HepG2 (cell line): ENCODE measurements around the gene NECAB2. TPM values are rescaled to one million over a fixed set of nuclear protein-coding genes. Genes with fewer than 3 reads are reported as not detected.

ENCODE experiments used
- ATAC-seq: fragments of 200-7000 bp; cut with Tn5 transposase; 3 replicates; pipeline ENCODE4 v1.9.1; 2020; ENCODE audit warnings: mild to moderate bottlenecking, moderate library complexity
- BruUV-seq: library from RNA; stranded (reverse); fragments of 400-500 nt; replicated peaks from 2 replicates; lab custom pipeline; 2021; lab: Mats Ljungman, UMichigan
- CTCF ChIA-PET: fragments of 300-600 bp; formaldehyde crosslinking; extraction: SDS; loops from one replicate; lab custom pipeline; 2021; ENCODE audit warnings: low total read pairs, inconsistent platforms, low intra/inter-chr PET ratio; lab: Yijun Ruan, JAX
- POLR2A ChIA-PET: fragments of 350-600 bp; sonication (Branson Sonifier 250); formaldehyde crosslinking; loops from one replicate; lab custom pipeline; 2020; ENCODE audit warnings: antibody characterized with exemption, inconsistent platforms; lab: Yijun Ruan, JAX
- DNase-seq: peaks from one replicate; pipeline ENCODE4 v3.0.0-alpha.2; 2015; ENCODE audit warnings: low spot score
- FAIRE-seq: peaks from 3 replicates; lab custom pipeline; 2011; peaks lifted over from hg19 to GRCh38; lab: Jason Lieb, UNC
- H2AFZ ChIP-seq: one replicate; pipeline ENCODE4 v1.6.1; 2011; ENCODE audit warnings: low read length, inconsistent platforms
- H3K27ac ChIP-seq: fragments of 300-600 bp; 3 replicates; pipeline ENCODE4 v1.8.0; 2011; ENCODE audit warnings: mixed run types, mild to moderate bottlenecking, mixed read lengths, low read length, inconsistent platforms; ENCODE audit not compliant: insufficient read depth; ENCODE audit errors: extremely low read length
- H3K27me3 ChIP-seq, 2 experiments: fragments of 200-600 bp in 1 of 2; 2 replicates in 1 of 2; 3 replicates in 1 of 2; pipeline versions ENCODE4 v1.6.0 to v1.8.0; 2011; ENCODE audit warnings: low read length in 2 of 2, mild to moderate bottlenecking in 2 of 2, moderate library complexity in 2 of 2, inconsistent platforms in 1 of 2; ENCODE audit not compliant: insufficient read depth in 2 of 2, control insufficient read depth in 1 of 2
- H3K36me3 ChIP-seq, 2 experiments: fragments of 200-600 bp in 1 of 2; replicated peaks in 1 of 2; 2 replicates in 1 of 2; 3 replicates in 1 of 2; pipeline versions ENCODE4 v1.5.1 to v1.8.0; 2011; ENCODE audit warnings: low read length in 2 of 2, inconsistent platforms in 1 of 2; ENCODE audit not compliant: insufficient read depth in 2 of 2, control insufficient read depth in 1 of 2
- H3K4me1 ChIP-seq: 2 replicates; pipeline ENCODE4 v1.5.1; 2012; ENCODE audit warnings: low read length, inconsistent platforms; ENCODE audit not compliant: insufficient read depth
- H3K4me2 ChIP-seq: 2 replicates; pipeline ENCODE4 v1.6.0; 2011; ENCODE audit warnings: low read depth, low read length, inconsistent platforms
- H3K4me3 ChIP-seq, 3 experiments: fragments of 200-600 bp in 1 of 3; sonication (generic), shearing (Covaris generic) in 1 of 3; replicated peaks in 1 of 3; 2 replicates each; pipeline ENCODE4 v1.5.1; 2011 to 2016; ENCODE audit warnings: low read length in 3 of 3, inconsistent platforms in 2 of 3, low read depth in 2 of 3, mild to moderate bottlenecking in 2 of 3, control low read depth in 1 of 3, mixed read lengths in 1 of 3; ENCODE audit not compliant: insufficient read depth in 1 of 3
- H3K79me2 ChIP-seq: one replicate; pipeline ENCODE4 v1.6.1; 2011; ENCODE audit warnings: low read length, inconsistent platforms; ENCODE audit not compliant: insufficient read depth
- H3K9ac ChIP-seq: 2 replicates; pipeline ENCODE4 v1.6.0; 2011; ENCODE audit warnings: mild to moderate bottlenecking, low read depth, low read length, inconsistent platforms; ENCODE audit not compliant: insufficient read depth
- H3K9me3 ChIP-seq: 2 replicates; pipeline ENCODE4 v1.5.1; 2012; ENCODE audit warnings: mild to moderate bottlenecking, low read length
- H4K20me1 ChIP-seq: 2 replicates; pipeline ENCODE4 v1.6.0; 2011; ENCODE audit warnings: inconsistent platforms, mild to moderate bottlenecking, low read length, moderate library complexity; ENCODE audit not compliant: insufficient read depth
- ARNTL ChIP-seq: sonication (generic); formaldehyde crosslinking; IDR thresholded peaks from 2 replicates; pipeline ENCODE4 v1.4.0; 2020; ENCODE audit warnings: mild to moderate bottlenecking, missing genetic modification reagents
- CEBPB ChIP-seq: IDR thresholded peaks from 2 replicates; pipeline ENCODE4 v1.6.1; 2011; ENCODE audit warnings: low read depth, low read length, improper control_type of control experiment, borderline replicate concordance
- EED ChIP-seq: sonication (generic); formaldehyde crosslinking; IDR thresholded peaks from 2 replicates; pipeline ENCODE4 v1.5.0; 2020; ENCODE audit warnings: mild to moderate bottlenecking, missing genetic modification reagents
- HNF4A ChIP-seq: sonication (generic); formaldehyde crosslinking; IDR thresholded peaks from 2 replicates; pipeline ENCODE4 v1.4.0; 2020; ENCODE audit warnings: missing genetic modification reagents
- HNF4G ChIP-seq, 2 experiments: sonication (generic) in 1 of 2; formaldehyde crosslinking in 1 of 2; IDR thresholded peaks; 2 replicates each; pipeline versions ENCODE4 v1.4.0 to v1.6.1; 2011 to 2020; ENCODE audit warnings: borderline replicate concordance in 2 of 2, low read depth in 2 of 2, mild to moderate bottlenecking in 2 of 2, low read length in 1 of 2, missing genetic modification reagents in 1 of 2, moderate library complexity in 1 of 2
- KLF13 ChIP-seq: sonication (generic); formaldehyde crosslinking; IDR thresholded peaks from 2 replicates; pipeline ENCODE4 v1.4.0; 2020; ENCODE audit warnings: mild to moderate bottlenecking, missing genetic modification reagents
- MTA1 ChIP-seq: sonication (generic); formaldehyde crosslinking; IDR thresholded peaks from 2 replicates; pipeline ENCODE4 v1.4.0; 2020; ENCODE audit warnings: missing genetic modification reagents, mild to moderate bottlenecking, borderline replicate concordance
- PAWR ChIP-seq: sonication (generic); formaldehyde crosslinking; IDR thresholded peaks from 2 replicates; pipeline ENCODE4 v1.4.0; 2020; ENCODE audit warnings: missing genetic modification reagents, mild to moderate bottlenecking, borderline replicate concordance
- RBM22 ChIP-seq: fragments of 200-400 bp; formaldehyde crosslinking; optimal IDR thresholded peaks from 2 replicates; pipeline ENCODE3; 2017; ENCODE audit warnings: mild to moderate bottlenecking, low read length, moderate library complexity
- TBX3 ChIP-seq: fragments of 450-650 bp; IDR thresholded peaks from 2 replicates; pipeline ENCODE4 v1.6.1; 2017; ENCODE audit warnings: antibody characterized with exemption, mild to moderate bottlenecking, inconsistent platforms, borderline replicate concordance
- TEAD2 ChIP-seq: sonication (generic); formaldehyde crosslinking; IDR thresholded peaks from 2 replicates; pipeline ENCODE4 v1.9.0; 2021; ENCODE audit warnings: missing genetic modification reagents
- TEAD3 ChIP-seq: optimal IDR thresholded peaks from 2 replicates; pipeline ENCODE3; 2016; ENCODE audit warnings: borderline replicate concordance
- ZFP36L2 ChIP-seq: sonication (generic); formaldehyde crosslinking; IDR thresholded peaks from 2 replicates; pipeline ENCODE4 v1.4.0; 2020; ENCODE audit warnings: missing genetic modification reagents
- ZMYM3 ChIP-seq: sonication (generic); formaldehyde crosslinking; IDR thresholded peaks from 2 replicates; pipeline ENCODE4 v1.5.1; 2020; ENCODE audit warnings: mild to moderate bottlenecking, missing genetic modification reagents
- ZNF224 ChIP-seq: sonication (generic); formaldehyde crosslinking; IDR thresholded peaks from 2 replicates; pipeline ENCODE4 v1.5.0; 2020; ENCODE audit warnings: mild to moderate bottlenecking, missing genetic modification reagents
- ZNF264 ChIP-seq: sonication (generic); formaldehyde crosslinking; IDR thresholded peaks from 2 replicates; pipeline ENCODE4 v1.4.0; 2020; ENCODE audit warnings: missing genetic modification reagents
- ZNF33A ChIP-seq: sonication (generic); formaldehyde crosslinking; IDR thresholded peaks from 2 replicates; pipeline ENCODE4 v1.5.1; 2020; ENCODE audit warnings: missing genetic modification reagents, mild to moderate bottlenecking, moderate library complexity, borderline replicate concordance
- WGBS: methylation state at CpG from one replicate; pipeline ENCODE4 v1.1.6; 2017; ENCODE audit warnings: low lambda C conversion rate; 5-methylcytosine and 5-hydroxymethylcytosine counted together
- in situ Hi-C: cut with HindIII; loops from 2 replicates; pipeline ENCODE4 v1.10.0; 2017; ENCODE audit warnings: low pct_unique_long_range_greater_than_20kb; ENCODE audit not compliant: extremely low pct_ligation_motif_present
- intact Hi-C: fragments of 100-400 bp; cut with micrococcal nuclease; formaldehyde crosslinking; loops from one replicate; pipeline ENCODE4 v1.10.0; 2022; ENCODE audit not compliant: unreplicated experiment
- polyA plus RNA-seq, 8 experiments: library from polyadenylated mRNA; depleted of rRNA in 3 of 8; stranded (reverse) in 7 of 8; unstranded in 1 of 8; fragments of >200 nt; fragmentation: Illumina TruSeq in 4 of 8; extraction: Trizol in 4 of 8; gene quantifications; 2 replicates each; pipeline versions ENCODE4 v1.2.1 to v1.2.3, GENCODE V29; 2011 to 2016; ENCODE audit warnings: low read depth in 4 of 8, missing spikeins in 1 of 8, mixed read lengths in 1 of 8; ENCODE audit not compliant: insufficient read depth in 1 of 8
- total RNA-seq, 5 experiments: library from RNA; depleted of rRNA; stranded (reverse); fragments of >200 nt; fragmentation: Illumina TruSeq; extraction: Trizol; gene quantifications; 2 replicates each; pipeline ENCODE4 v1.2.3, GENCODE V29; 2016; ENCODE audit warnings: low read depth in 1 of 5
- TF ChIP-seq, protein P1 (sequence below): sonication (generic); formaldehyde crosslinking; IDR thresholded peaks from 2 replicates; pipeline ENCODE4 v1.4.0; 2020; ENCODE audit warnings: mild to moderate bottlenecking, missing genetic modification reagents
- TF ChIP-seq, protein P2 (sequence below): sonication (generic); formaldehyde crosslinking; IDR thresholded peaks from 2 replicates; pipeline ENCODE4 v1.9.0; 2022; ENCODE audit warnings: missing genetic modification reagents, mild to moderate bottlenecking, borderline replicate concordance

The NECAB2 gene
- total and polyA plus RNA-seq, 2 of the 13 experiments (the other 11 are each of a cell fraction or from before 2014, with no cell fraction given): 0.21 to 0.49 TPM

DNA sequence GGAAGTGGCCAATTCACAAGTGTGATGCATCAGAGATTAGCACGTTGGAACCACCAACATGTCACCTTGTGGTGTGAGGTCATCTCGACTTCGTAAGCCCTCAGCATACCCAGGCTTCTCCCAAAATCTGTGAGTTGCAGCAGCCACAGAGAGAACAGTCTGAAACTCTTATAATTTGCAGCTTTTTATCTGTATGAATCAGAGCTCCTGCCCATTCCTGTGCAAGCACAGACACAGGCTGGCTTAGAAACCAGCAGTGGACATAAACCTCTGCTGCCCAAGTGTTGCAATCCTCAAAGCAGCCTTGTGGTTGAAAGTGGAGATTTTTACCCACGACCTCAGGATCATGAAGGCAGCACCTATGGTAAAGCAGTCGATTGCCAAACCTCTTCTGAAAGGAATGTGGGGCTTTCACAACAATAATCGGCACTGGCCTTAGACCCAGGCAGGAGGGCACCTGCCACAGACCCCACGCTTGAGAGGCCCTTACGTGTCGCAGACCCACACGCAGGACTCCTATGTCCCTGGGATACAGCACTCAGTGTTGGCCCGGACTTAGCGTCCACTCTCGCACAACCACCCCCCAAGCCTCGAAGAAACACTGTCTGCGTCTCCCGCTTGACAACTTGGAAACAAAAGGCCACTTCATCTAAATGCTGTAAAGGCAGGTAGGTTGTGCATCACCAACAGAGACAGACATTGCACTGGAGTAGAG lies 39.5 kb upstream of the NECAB2 start:
- BruUV-seq: no TSS peak
- peaks cover 3 to 37% of the 10 kb centered on the region in 2 experiments; a peak in 4 of 5 replicates for H3K27me3 ChIP-seq
- ATAC-seq (peak; percentile 35), FAIRE-seq (peak; percentile 91), DNase-seq (peak; percentile 75)
- no peaks in the 10 kb centered on the region for H3K79me2 ChIP-seq
- H3K9ac ChIP-seq: no peak overlapping the region
- no peak overlapping the region for H3K4me3 ChIP-seq
- no peak overlapping the region for H3K27ac ChIP-seq
- H2AFZ ChIP-seq: no peak overlapping the region
- H3K9me3 ChIP-seq: no peaks in the 10 kb centered on the region
- H3K36me3 ChIP-seq: no peaks in the 10 kb centered on the region
- in situ Hi-C loops (loop anchor here (10.0 kb wide), 1 partner anchor 116 kb away; the partner anchor contains the start of gene SLC38A8), intact Hi-C loops (loop anchor here (1.0 to 2.0 kb wide), 2 partner anchors 14 to 28 kb away; no protein-coding TSS in a partner anchor)
- H4K20me1 ChIP-seq: no peaks in the 10 kb centered on the region
- ChIA-PET CTCF (interaction anchor here (2.9 kb wide), 1 partner anchor 26 kb away, joined by 31 read pairs; the partner anchor contains the start of gene OSGIN1), POLR2A (interaction anchor here (2.1 to 5.4 kb wide), 2 partner anchors 10 to 25 kb away, joined by 5 to 46 read pairs; partner anchors contain the start of gene OSGIN1)
- H3K4me1 ChIP-seq: peaks cover 43% of the 10 kb centered on the region
- peak overlapping the region; percentile 14 for H3K4me2 ChIP-seq
- 9% methylated on average over 13 of the region's 16 CpGs for WGBS
- TF ChIP-seq EED (CRISPR knock-in tag): no peak
- TF ChIP-seq ZMYM3: no peak
- no peak for TF ChIP-seq ZNF264
- no peak for TF ChIP-seq TBX3
- no peak for TF ChIP-seq ZNF33A (CRISPR knock-in tag)
- no peak for TF ChIP-seq ZNF224 (CRISPR knock-in tag)
- TF ChIP-seq ARNTL: no peak
- TF ChIP-seq, protein P1, sequence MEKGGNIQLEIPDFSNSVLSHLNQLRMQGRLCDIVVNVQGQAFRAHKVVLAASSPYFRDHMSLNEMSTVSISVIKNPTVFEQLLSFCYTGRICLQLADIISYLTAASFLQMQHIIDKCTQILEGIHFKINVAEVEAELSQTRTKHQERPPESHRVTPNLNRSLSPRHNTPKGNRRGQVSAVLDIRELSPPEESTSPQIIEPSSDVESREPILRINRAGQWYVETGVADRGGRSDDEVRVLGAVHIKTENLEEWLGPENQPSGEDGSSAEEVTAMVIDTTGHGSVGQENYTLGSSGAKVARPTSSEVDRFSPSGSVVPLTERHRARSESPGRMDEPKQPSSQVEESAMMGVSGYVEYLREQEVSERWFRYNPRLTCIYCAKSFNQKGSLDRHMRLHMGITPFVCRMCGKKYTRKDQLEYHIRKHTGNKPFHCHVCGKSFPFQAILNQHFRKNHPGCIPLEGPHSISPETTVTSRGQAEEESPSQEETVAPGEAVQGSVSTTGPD: 0 out of 2 replicates have a peak, but pooled peaks have one; percentile 32
- TF ChIP-seq TEAD2 (CRISPR knock-in tag): no peak
- TF ChIP-seq MTA1: no peak
- TF ChIP-seq ZFP36L2: no peak
- TF ChIP-seq PAWR: 0 out of 2 replicates have a peak, but pooled peaks have one; percentile 48
- 0 out of 2 replicates have a peak, but pooled peaks have one; percentile 11 for TF ChIP-seq HNF4G (IDR thresholded peaks at IDR 0.05; ENCODE audit: borderline replicate concordance, low read depth, low read length)
- no peak for TF ChIP-seq HNF4G (CRISPR knock-in tag; IDR thresholded peaks at IDR 0.05; ENCODE audit: borderline replicate concordance, low read depth)
- peak; percentile 25 for TF ChIP-seq RBM22
- peak; percentile 4 for TF ChIP-seq TEAD3 (CRISPR knock-in tag)
- peak; percentile 5; the same call in 1 of the 2 replicates for TF ChIP-seq HNF4A (CRISPR knock-in tag)
- TF ChIP-seq CEBPB: peak; percentile 96
- TF ChIP-seq, protein P2, sequence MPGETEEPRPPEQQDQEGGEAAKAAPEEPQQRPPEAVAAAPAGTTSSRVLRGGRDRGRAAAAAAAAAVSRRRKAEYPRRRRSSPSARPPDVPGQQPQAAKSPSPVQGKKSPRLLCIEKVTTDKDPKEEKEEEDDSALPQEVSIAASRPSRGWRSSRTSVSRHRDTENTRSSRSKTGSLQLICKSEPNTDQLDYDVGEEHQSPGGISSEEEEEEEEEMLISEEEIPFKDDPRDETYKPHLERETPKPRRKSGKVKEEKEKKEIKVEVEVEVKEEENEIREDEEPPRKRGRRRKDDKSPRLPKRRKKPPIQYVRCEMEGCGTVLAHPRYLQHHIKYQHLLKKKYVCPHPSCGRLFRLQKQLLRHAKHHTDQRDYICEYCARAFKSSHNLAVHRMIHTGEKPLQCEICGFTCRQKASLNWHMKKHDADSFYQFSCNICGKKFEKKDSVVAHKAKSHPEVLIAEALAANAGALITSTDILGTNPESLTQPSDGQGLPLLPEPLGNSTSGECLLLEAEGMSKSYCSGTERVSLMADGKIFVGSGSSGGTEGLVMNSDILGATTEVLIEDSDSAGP: no peak
- TF ChIP-seq KLF13 (CRISPR knock-in tag): no peak
